Liver (tissue), 9 donors: ENCODE measurements around the gene OR6C2. TPM values are rescaled to one million over a fixed set of nuclear protein-coding genes. Genes with fewer than 3 reads are reported as not detected.

Experiments
- DNase-seq: peaks from one replicate; pipeline ENCODE4 v3.0.0-alpha.2; 2017; ENCODE audit warnings: low spot score
- H3K27ac ChIP-seq, 2 donors: one replicate each; pipeline ENCODE4 v1.7.0; 2013; ENCODE audit warnings: inconsistent platforms in 2 of 2, low read length in 2 of 2, control low read depth in 1 of 2, low read depth in 1 of 2, mild to moderate bottlenecking in 1 of 2
- H3K27me3 ChIP-seq, 4 donors: one replicate each; pipeline versions ENCODE4 v1.6.1 to v1.7.0; 2013; ENCODE audit warnings: low read length in 3 of 4, inconsistent platforms in 1 of 4, mild to moderate bottlenecking in 1 of 4, moderate library complexity in 1 of 4; ENCODE audit not compliant: control insufficient read depth in 4 of 4, insufficient read depth in 4 of 4
- H3K36me3 ChIP-seq, 4 donors: one replicate each; pipeline versions ENCODE4 v1.6.1 to v1.7.0; 2013; ENCODE audit warnings: low read length in 3 of 4, mild to moderate bottlenecking in 3 of 4, low read depth in 1 of 4, moderate library complexity in 1 of 4; ENCODE audit not compliant: control insufficient read depth in 4 of 4, insufficient read depth in 3 of 4
- H3K4me1 ChIP-seq, 4 donors: one replicate each; pipeline versions ENCODE4 v1.6.1 to v1.7.0; 2013; ENCODE audit warnings: low read length in 3 of 4, mild to moderate bottlenecking in 3 of 4, moderate library complexity in 1 of 4; ENCODE audit not compliant: control insufficient read depth in 4 of 4, insufficient read depth in 4 of 4
- H3K4me3 ChIP-seq, 3 donors: one replicate each; pipeline versions ENCODE4 v1.6.1 to v1.7.0; 2013; ENCODE audit warnings: low read length in 3 of 3, control low read depth in 1 of 3, low read depth in 1 of 3, mild to moderate bottlenecking in 1 of 3
- H3K9ac ChIP-seq, 2 donors: one replicate each; pipeline ENCODE4 v1.7.0; 2013; ENCODE audit warnings: low read length in 2 of 2, mild to moderate bottlenecking in 2 of 2, moderate library complexity in 2 of 2, control low read depth in 1 of 2, low read depth in 1 of 2
- H3K9me3 ChIP-seq, 4 donors: one replicate each; pipeline versions ENCODE4 v1.6.1 to v1.7.0; 2013; ENCODE audit warnings: low read length in 3 of 4; ENCODE audit not compliant: control insufficient read depth in 4 of 4
- ATF3 ChIP-seq: IDR thresholded peaks from 2 replicates; pipeline ENCODE4 v1.6.1; 2016; ENCODE audit warnings: antibody characterized with exemption
- EGR1 ChIP-seq, 2 donors: IDR thresholded peaks; 2 replicates each; pipeline ENCODE4 v1.6.1; 2016 to 2018; ENCODE audit warnings: antibody characterized with exemption in 2 of 2, low read depth in 2 of 2
- FOXA1 ChIP-seq: IDR thresholded peaks from 2 replicates; pipeline ENCODE4 v1.6.1; 2016; ENCODE audit warnings: antibody characterized with exemption
- FOXA2 ChIP-seq: IDR thresholded peaks from 2 replicates; pipeline ENCODE4 v1.6.1; 2016; ENCODE audit warnings: antibody characterized with exemption
- GABPA ChIP-seq, 2 donors: IDR thresholded peaks in 1 of 2; conservative IDR thresholded peaks in 1 of 2; 2 replicates each; pipeline ENCODE4 v1.6.1; 2016; ENCODE audit warnings: antibody characterized with exemption in 2 of 2, mild to moderate bottlenecking in 1 of 2, moderate library complexity in 1 of 2
- HNF4A ChIP-seq, 2 donors: conservative IDR thresholded peaks; 2 replicates each; pipeline ENCODE4 v1.6.1; 2016; ENCODE audit warnings: antibody characterized with exemption in 2 of 2, mild to moderate bottlenecking in 2 of 2
- HNF4G ChIP-seq: IDR thresholded peaks from 2 replicates; pipeline ENCODE4 v1.6.1; 2016; ENCODE audit warnings: antibody characterized with exemption
- MAX ChIP-seq: IDR thresholded peaks from 2 replicates; pipeline ENCODE4 v1.6.1; 2016; ENCODE audit warnings: antibody characterized with exemption
- NR2F2 ChIP-seq: IDR thresholded peaks from 2 replicates; pipeline ENCODE4 v1.6.1; 2016; ENCODE audit warnings: antibody characterized with exemption
- RAD21 ChIP-seq, 2 donors: IDR thresholded peaks; 2 replicates each; pipeline ENCODE4 v1.6.1; 2016; ENCODE audit warnings: antibody characterized with exemption in 2 of 2, mild to moderate bottlenecking in 2 of 2
- REST ChIP-seq: IDR thresholded peaks from 2 replicates; pipeline ENCODE4 v1.6.1; 2016; ENCODE audit warnings: antibody characterized with exemption, mild to moderate bottlenecking
- RXRA ChIP-seq, 2 donors: IDR thresholded peaks; 2 replicates each; pipeline ENCODE4 v1.6.1; 2017 to 2018; ENCODE audit warnings: antibody characterized with exemption in 2 of 2, mild to moderate bottlenecking in 1 of 2
- SP1 ChIP-seq: IDR thresholded peaks from 2 replicates; pipeline ENCODE4 v1.6.1; 2018; ENCODE audit warnings: antibody characterized with exemption, mild to moderate bottlenecking
- TAF1 ChIP-seq: conservative IDR thresholded peaks from 2 replicates; pipeline ENCODE4 v1.6.1; 2016; ENCODE audit warnings: antibody characterized with exemption, mild to moderate bottlenecking
- YY1 ChIP-seq: IDR thresholded peaks from 2 replicates; pipeline ENCODE4 v1.6.1; 2016; ENCODE audit warnings: antibody characterized with exemption, mild to moderate bottlenecking
- ZBTB33 ChIP-seq: IDR thresholded peaks from 2 replicates; pipeline ENCODE4 v1.6.1; 2016; ENCODE audit warnings: antibody characterized with exemption
- WGBS: extraction: QIAGEN DNeasy Blood & Tissue Kit; methylation state at CpG from one replicate; pipeline ENCODE4 v1.1.7; 2013; 5-methylcytosine and 5-hydroxymethylcytosine counted together
- polyA plus RNA-seq, 2 donors: library from polyadenylated mRNA; stranded (reverse) in 1 of 2; unstranded in 1 of 2; fragments of 200-250 nt in 1 of 2; fragments of >200 nt in 1 of 2; fragmentation: Nextera tagmentation in 1 of 2; extraction: Ambion mirVana in 1 of 2; gene quantifications; one replicate each; pipeline versions ENCODE4 v1.2.1 to v1.2.3, GENCODE V29; 2013 to 2015
- total RNA-seq, 2 donors: library from RNA; depleted of rRNA; stranded (reverse); fragments of >200 nt; gene quantifications; one replicate each; pipeline ENCODE4 v1.2.3, GENCODE V29; 2014
- donor health status: healthy.
- donor health status: healthy.
- donor health status: healthy.
- donor health status: healthy.
- donor health status: healthy.

Gene OR6C2
- total RNA-seq, result not detected
- not detected for polyA plus RNA-seq

GRCh38 chr12:55443776-55444175 is at the start of gene OR6C2:
Gene OR6C2, plus strand, starts transcription at chr12:55444076. Its CDS starts 8,138 bp downstream, at chr12:55452214.
- Histone ChIP-seq H3K27me3 (no peaks in the 10 kb centered on the region), H3K9me3 (peaks cover 0 to 5% (median under 1%) of the 10 kb centered on the region in 4 donors), H3K4me3 (no peak within 1 kb of the TSS), H3K27ac (no peak within 1 kb of the TSS), H3K36me3 (no peaks in the 10 kb centered on the region), H3K9ac (no peak within 1 kb of the TSS), H3K4me1 (no peaks in the 10 kb centered on the region)
- no peak for DNase-seq
- 57% methylated on average over 2 of the region's 2 CpGs for WGBS
- TF ChIP-seq RXRA (IDR thresholded peaks at IDR 0.05), result no peak
- no peak for TF ChIP-seq YY1
- no peak for TF ChIP-seq REST
- no peak for TF ChIP-seq NR2F2
- TF ChIP-seq FOXA1, result no peak
- TF ChIP-seq SP1, result no peak

GRCh38 chr12:55396326-55396725 is 47.5 kb upstream of the OR6C2 start:
- no peak overlapping the region for H3K4me3 ChIP-seq
- WGBS, result 80% methylated on average over 1 of the region's 1 CpG

More at GRCh38 chr12:55396326-55396725, 47.5 kb upstream of the OR6C2 start:
- Histone ChIP-seq H3K4me1 (no peaks in the 10 kb centered on the region), H3K9me3 (no peaks in the 10 kb centered on the region), H3K9ac (no peak overlapping the region), H3K27me3 (peaks cover 0 to 8% (median 0%) of the 10 kb centered on the region in 4 donors), H3K27ac (no peak overlapping the region), H3K36me3 (no peaks in the 10 kb centered on the region)
- DNase-seq, result no peak
- no peak for TF ChIP-seq FOXA2
- TF ChIP-seq TAF1, result no peak
- TF ChIP-seq RXRA (IDR thresholded peaks at IDR 0.05), result no peak
- no peak for TF ChIP-seq YY1
- no peak for TF ChIP-seq FOXA1
- TF ChIP-seq MAX, result no peak
- TF ChIP-seq ATF3, result no peak
- no peak for TF ChIP-seq RAD21 (IDR thresholded peaks at IDR 0.05)
- TF ChIP-seq SP1, result no peak
- TF ChIP-seq EGR1 (IDR thresholded peaks at IDR 0.05; ENCODE audit: low read depth in 2 of 2), result no peak
- no peak for TF ChIP-seq ZBTB33
- no peak for TF ChIP-seq REST
- TF ChIP-seq NR2F2, result no peak
- TF ChIP-seq HNF4G, result no peak
- TF ChIP-seq HNF4A (conservative IDR thresholded peaks at IDR 0.05), result no peak
- TF ChIP-seq GABPA (IDR thresholded peaks at IDR 0.05 in 1 of 2, conservative IDR thresholded peaks at IDR 0.05 in 1 of 2), result no peak
